Activated CD4-positive, alpha-beta memory T cell treated with anti-CD3 and anti-CD28 coated beads for 36 hours (primary cell): ENCODE measurements around the gene SLC24A4. TPM values are rescaled to one million over a fixed set of nuclear protein-coding genes. Genes with fewer than 3 reads are reported as not detected.

Experiments used
- CTCF ChIA-PET: fragments of 350-600 bp; sonication (Branson Sonifier 250); formaldehyde crosslinking; loops from one replicate; lab custom pipeline; 2021; ENCODE audit warnings: antibody characterized with exemption, inconsistent platforms; lab: Charles Lee
- POLR2A ChIA-PET: fragments of 350-600 bp; sonication (Branson Sonifier 250); formaldehyde crosslinking; loops from one replicate; lab custom pipeline; 2021; ENCODE audit warnings: antibody characterized with exemption; lab: Charles Lee
- DNase-seq: peaks from one replicate; pipeline ENCODE4 v3.0.0-alpha.2; 2020
- H3K27ac Mint-ChIP-seq: one replicate; pipeline ENCODE4 v1.8.0; 2021; ENCODE audit warnings: mixed read lengths
- H3K27me3 Mint-ChIP-seq: one replicate; pipeline ENCODE4 v1.8.0; 2021; ENCODE audit warnings: mixed read lengths
- H3K36me3 Mint-ChIP-seq: one replicate; pipeline ENCODE4 v1.8.0; 2021; ENCODE audit warnings: mixed read lengths
- H3K4me1 Mint-ChIP-seq: one replicate; pipeline ENCODE4 v1.8.0; 2021; ENCODE audit warnings: low read depth, mixed read lengths
- H3K4me3 Mint-ChIP-seq: one replicate; pipeline ENCODE4 v1.8.0; 2021; ENCODE audit warnings: mild to moderate bottlenecking, mixed read lengths
- H3K9me3 Mint-ChIP-seq: one replicate; pipeline ENCODE4 v1.8.0; 2021; ENCODE audit warnings: mixed read lengths
- intact Hi-C: fragments of 100-400 bp; cut with micrococcal nuclease; formaldehyde crosslinking; loops from one replicate; pipeline ENCODE4 v1.15.1; 2023
- total RNA-seq, 2 experiments: library from RNA; stranded (reverse); gene quantifications; one replicate each; pipeline ENCODE4 v1.2.3, GENCODE V29; 2021

Gene SLC24A4
- total RNA-seq, 2 experiments from 2014 or later = not detected

DNA sequence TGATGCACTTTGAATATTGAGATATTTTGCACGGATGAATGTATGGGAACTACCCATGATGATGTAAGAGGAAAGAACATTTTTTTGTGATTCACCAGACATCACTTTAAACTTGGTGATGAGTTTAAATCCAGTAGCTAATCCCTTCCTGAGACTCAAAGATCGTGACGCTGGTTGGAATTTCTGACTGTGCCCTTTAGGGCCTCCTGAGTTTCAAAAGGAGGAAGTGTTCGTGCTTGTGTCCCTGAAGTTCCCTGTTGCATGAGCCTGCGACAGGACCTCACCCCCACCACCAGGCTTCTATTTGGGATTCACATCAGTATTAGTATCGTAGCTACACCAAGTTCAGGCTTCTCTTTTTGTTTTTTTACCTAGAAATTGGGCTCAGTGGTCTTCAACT is 172.1 kb downstream of the SLC24A4 start:
- POLR2A ChIA-PET = no interaction called here
- no peak for DNase-seq

DNA sequence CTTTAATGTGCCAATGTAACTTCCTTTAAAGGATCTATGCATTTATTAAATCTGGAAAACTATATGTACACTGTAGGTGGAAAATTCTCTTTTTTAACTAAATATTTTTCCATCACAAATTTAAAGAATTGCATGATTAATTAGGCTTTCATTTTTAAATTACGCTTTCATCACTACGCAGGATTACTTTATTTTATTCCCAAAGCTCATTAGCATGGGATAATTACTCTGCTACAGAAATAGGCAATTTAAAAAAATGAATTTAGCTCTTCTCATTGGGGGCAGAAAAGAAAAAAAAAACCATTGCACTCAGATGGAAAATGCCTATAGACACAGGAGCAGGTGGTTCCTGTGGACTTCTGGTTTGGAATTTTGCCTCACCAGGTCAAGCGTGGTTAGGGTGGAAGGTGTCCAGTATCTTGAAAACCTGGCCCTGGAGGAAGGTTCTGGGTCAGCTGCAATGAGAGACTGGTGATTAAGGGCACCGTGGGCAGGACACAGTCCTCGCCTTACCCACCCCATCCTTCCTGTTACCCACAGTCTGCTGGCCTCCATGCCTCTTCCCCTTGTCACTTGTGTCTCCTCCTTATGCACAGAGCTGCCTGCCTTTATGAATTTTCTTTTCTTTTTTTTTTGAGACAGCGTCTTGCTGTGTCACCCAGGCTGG is 173.4 kb downstream of the SLC24A4 start:
- H3K9me3 Mint-ChIP-seq = no peaks in the 10 kb centered on the region
- no peak overlapping the region for H3K4me3 Mint-ChIP-seq
- no peak overlapping the region for H3K27ac Mint-ChIP-seq
- H3K4me1 Mint-ChIP-seq = no peaks in the 10 kb centered on the region
- H3K36me3 Mint-ChIP-seq = no peaks in the 10 kb centered on the region
- POLR2A ChIA-PET = no interaction called here
- intact Hi-C loops = no loop called here
- no peaks in the 10 kb centered on the region for H3K27me3 Mint-ChIP-seq
- CTCF ChIA-PET = no interaction called here
- no peak for DNase-seq

More for the DNA sequence above, 172.1 kb downstream of the SLC24A4 start:
- Mint-ChIP-seq H3K4me1 (no peaks in the 10 kb centered on the region), H3K9me3 (no peaks in the 10 kb centered on the region), H3K27ac (no peak overlapping the region), H3K36me3 (no peaks in the 10 kb centered on the region), H3K4me3 (no peak overlapping the region), H3K27me3 (no peaks in the 10 kb centered on the region)
- intact Hi-C loops = no loop called here
- CTCF ChIA-PET = no interaction called here

DNA sequence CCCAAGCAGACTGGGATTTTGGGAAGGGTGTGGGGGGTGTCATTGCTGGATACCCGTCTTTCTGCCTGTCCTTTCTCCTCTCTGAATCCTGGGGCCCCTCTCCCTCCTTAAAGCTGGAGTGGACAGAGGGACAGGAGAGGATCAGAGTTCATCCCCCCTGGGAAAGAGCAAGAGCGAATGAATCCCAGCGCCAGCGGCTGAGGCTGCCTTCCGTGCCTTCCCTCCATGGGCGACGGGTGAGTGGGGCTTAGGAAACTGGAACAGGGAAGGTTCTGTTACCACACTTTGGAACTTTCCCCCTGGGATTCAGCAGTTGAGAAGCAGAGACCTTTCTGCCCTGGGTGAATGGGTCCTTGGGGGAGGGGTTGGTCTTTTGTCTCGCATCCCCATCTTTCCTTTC is 174.4 kb downstream of the SLC24A4 start:
- no peak for DNase-seq
- intact Hi-C loops = no loop called here
- Mint-ChIP-seq H3K27ac (no peak overlapping the region), H3K27me3 (no peaks in the 10 kb centered on the region), H3K9me3 (no peaks in the 10 kb centered on the region), H3K36me3 (no peaks in the 10 kb centered on the region), H3K4me1 (no peaks in the 10 kb centered on the region), H3K4me3 (no peak overlapping the region)
- CTCF ChIA-PET = no interaction called here
- POLR2A ChIA-PET = no interaction called here

- ChIA-PET CTCF (no interaction called here), POLR2A (no interaction called here)
- Mint-ChIP-seq H3K36me3 (no peaks in the 10 kb centered on the region), H3K9me3 (no peaks in the 10 kb centered on the region), H3K4me3 (no peak overlapping the region), H3K4me1 (no peaks in the 10 kb centered on the region), H3K27me3 (no peaks in the 10 kb centered on the region), H3K27ac (no peak overlapping the region)
- intact Hi-C loops = no loop called here
- DNase-seq = no peak
Measured at GRCh38 chr14:92499234-92499633, 176.3 kb downstream of the SLC24A4 start.

GRCh38 chr14:92500491-92500941 is 177.6 kb downstream of the SLC24A4 start:
- intact Hi-C loops = no loop called here
- Mint-ChIP-seq H3K27me3 (peaks cover 2% of the 10 kb centered on the region), H3K27ac (no peak overlapping the region), H3K4me3 (no peak overlapping the region), H3K4me1 (no peaks in the 10 kb centered on the region), H3K9me3 (no peaks in the 10 kb centered on the region), H3K36me3 (no peaks in the 10 kb centered on the region)
- no peak for DNase-seq
- CTCF ChIA-PET = no interaction called here
- POLR2A ChIA-PET = no interaction called here

DNA sequence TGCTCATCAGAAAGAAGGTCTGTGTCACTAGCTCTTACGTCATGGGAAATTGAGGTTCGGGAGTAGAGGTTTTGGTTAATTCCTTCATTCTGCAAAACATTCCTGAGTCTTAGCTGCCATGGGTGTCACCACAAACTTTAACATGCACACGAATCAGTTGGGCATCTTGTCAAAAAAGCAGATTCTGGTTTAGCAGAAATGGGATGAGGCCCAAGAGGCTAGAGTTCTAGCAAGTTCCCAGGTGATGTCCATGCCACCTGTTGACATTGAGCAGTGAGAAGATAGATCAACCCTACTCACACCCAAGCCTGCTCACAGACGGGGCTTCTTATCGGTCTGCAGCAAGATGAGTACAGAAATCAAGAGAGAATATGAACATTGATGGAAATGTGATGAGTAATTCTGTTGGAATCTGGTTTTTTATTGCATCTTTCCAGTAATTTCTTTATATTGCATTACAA is 179.0 kb downstream of the SLC24A4 start:
- no peak overlapping the region for H3K4me3 Mint-ChIP-seq
- H3K27ac Mint-ChIP-seq = no peak overlapping the region
- H3K9me3 Mint-ChIP-seq = no peaks in the 10 kb centered on the region
- no peaks in the 10 kb centered on the region for H3K36me3 Mint-ChIP-seq
- peaks cover 2% of the 10 kb centered on the region for H3K27me3 Mint-ChIP-seq
- POLR2A ChIA-PET = no interaction called here
- H3K4me1 Mint-ChIP-seq = no peaks in the 10 kb centered on the region
- no peak for DNase-seq
- intact Hi-C loops = no loop called here
- CTCF ChIA-PET = no interaction called here

- Mint-ChIP-seq H3K4me1 (no peaks in the 10 kb centered on the region), H3K9me3 (no peaks in the 10 kb centered on the region), H3K27ac (no peak overlapping the region), H3K27me3 (peaks cover 2% of the 10 kb centered on the region), H3K36me3 (no peaks in the 10 kb centered on the region), H3K4me3 (no peak overlapping the region)
- ChIA-PET POLR2A (no interaction called here), CTCF (no interaction called here)
- no peak for DNase-seq
- intact Hi-C loops = no loop called here
Measured at GRCh38 chr14:92502541-92503286, 179.7 kb downstream of the SLC24A4 start.

GRCh38 chr14:92503756-92504491 is 181.0 kb downstream of the SLC24A4 start:
- H3K4me1 Mint-ChIP-seq = no peaks in the 10 kb centered on the region
- ChIA-PET CTCF (no interaction called here), POLR2A (no interaction called here)
- intact Hi-C loops = no loop called here
- no peak overlapping the region for H3K4me3 Mint-ChIP-seq
- H3K27ac Mint-ChIP-seq = no peak overlapping the region
- DNase-seq = no peak
- H3K36me3 Mint-ChIP-seq = no peaks in the 10 kb centered on the region
- H3K9me3 Mint-ChIP-seq = no peaks in the 10 kb centered on the region
- peaks cover 6% of the 10 kb centered on the region for H3K27me3 Mint-ChIP-seq

DNA sequence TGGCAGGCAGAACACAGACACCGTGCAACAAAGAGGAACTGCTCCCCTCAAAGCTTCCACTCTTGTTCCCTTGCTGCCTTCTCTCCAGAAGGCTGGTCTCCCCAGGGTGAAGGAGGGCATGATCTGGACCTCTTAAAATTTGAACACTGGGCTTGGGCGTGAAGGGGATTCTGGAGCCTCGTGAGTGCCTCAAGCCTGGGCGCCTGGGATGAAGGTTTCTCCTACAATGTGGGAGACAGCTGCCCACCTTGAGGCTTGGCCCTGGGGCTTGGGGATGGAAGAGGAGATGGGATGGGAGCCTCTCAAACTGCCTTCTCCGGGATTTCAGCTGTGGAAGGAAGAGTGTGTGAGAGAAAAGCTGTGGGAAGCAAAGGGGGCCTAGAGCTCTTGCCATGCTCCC is 182.9 kb downstream of the SLC24A4 start:
- CTCF ChIA-PET = no interaction called here
- POLR2A ChIA-PET = no interaction called here
- Mint-ChIP-seq H3K4me3 (no peak overlapping the region), H3K36me3 (no peaks in the 10 kb centered on the region), H3K27ac (no peak overlapping the region), H3K9me3 (no peaks in the 10 kb centered on the region), H3K27me3 (peaks cover 6% of the 10 kb centered on the region), H3K4me1 (no peaks in the 10 kb centered on the region)
- no peak for DNase-seq
- intact Hi-C loops = no loop called here

DNA sequence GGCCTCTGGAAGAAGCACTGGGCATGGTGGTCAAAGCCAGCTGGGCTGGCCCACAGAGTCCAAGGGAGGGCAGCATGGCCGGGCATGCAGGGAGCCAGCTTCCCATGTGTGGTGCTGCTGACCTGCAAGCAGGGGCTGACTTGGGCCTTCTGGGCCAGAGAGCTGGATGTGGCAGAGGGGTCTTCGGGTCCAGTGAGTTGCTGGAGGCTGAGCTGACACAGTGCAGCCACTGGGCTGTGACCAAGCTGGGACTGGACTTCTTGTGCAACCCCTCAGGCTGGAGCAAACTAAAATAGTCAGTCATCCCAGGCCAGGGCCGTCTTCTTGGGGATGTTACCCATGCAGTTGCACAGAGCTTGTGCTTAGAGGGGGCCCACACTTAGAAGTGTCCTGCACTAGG is 183.3 kb downstream of the SLC24A4 start:
- no peak overlapping the region for H3K27ac Mint-ChIP-seq
- no peaks in the 10 kb centered on the region for H3K9me3 Mint-ChIP-seq
- intact Hi-C loops = no loop called here
- ChIA-PET CTCF (no interaction called here), POLR2A (no interaction called here)
- peaks cover 6% of the 10 kb centered on the region for H3K27me3 Mint-ChIP-seq
- no peaks in the 10 kb centered on the region for H3K4me1 Mint-ChIP-seq
- no peak overlapping the region for H3K4me3 Mint-ChIP-seq
- no peak for DNase-seq
- H3K36me3 Mint-ChIP-seq = no peaks in the 10 kb centered on the region

DNA sequence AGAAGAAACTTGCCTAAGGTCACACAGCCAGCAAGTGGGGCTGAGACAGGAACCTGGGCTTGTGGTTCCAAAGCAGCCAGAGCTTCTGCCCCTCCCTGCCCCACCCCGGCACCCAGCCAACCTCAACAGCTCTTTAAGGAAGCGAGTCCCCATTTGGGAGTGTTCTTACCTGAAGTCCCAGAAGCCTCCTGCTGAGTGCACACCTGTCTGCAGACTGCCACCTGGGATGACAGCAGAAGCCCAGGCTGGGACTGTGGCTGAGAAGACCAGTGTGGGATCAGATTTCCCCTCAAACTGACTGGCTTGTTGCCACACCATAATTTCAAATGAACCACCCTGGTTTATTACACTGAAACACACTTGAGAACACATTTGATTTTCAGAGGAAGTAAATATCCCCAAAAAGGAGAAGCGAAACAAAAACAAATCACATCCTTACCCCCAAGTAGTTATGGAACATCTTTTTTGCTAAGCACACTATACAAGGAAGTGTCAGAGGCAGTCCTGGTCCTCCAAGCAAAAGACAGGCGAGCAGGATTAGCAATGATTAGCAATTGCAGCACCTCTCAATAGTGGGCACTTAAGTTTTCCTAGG is 184.3 kb downstream of the SLC24A4 start:
- POLR2A ChIA-PET = no interaction called here

GRCh38 chr14:92510972-92511371 is 188.0 kb downstream of the SLC24A4 start:
- intact Hi-C loops = loop anchor here (5.0 kb wide), 1 partner anchor 66 kb away; no protein-coding TSS in a partner anchor
- no peaks in the 10 kb centered on the region for H3K9me3 Mint-ChIP-seq
- no peak overlapping the region for H3K4me3 Mint-ChIP-seq
- CTCF ChIA-PET = no interaction called here
- no peak for DNase-seq
- POLR2A ChIA-PET = interaction anchor here (0.6 kb wide), 1 partner anchor 13 kb away, joined by 5 read pairs; no protein-coding TSS in a partner anchor
- H3K27ac Mint-ChIP-seq = no peak overlapping the region
- H3K4me1 Mint-ChIP-seq = peaks cover 4% of the 10 kb centered on the region
- H3K27me3 Mint-ChIP-seq = peaks cover 5% of the 10 kb centered on the region
- H3K36me3 Mint-ChIP-seq = no peaks in the 10 kb centered on the region

More for the DNA sequence above, 184.3 kb downstream of the SLC24A4 start:
- H3K4me1 Mint-ChIP-seq = peaks cover 1% of the 10 kb centered on the region
- CTCF ChIA-PET = interaction anchor here (0.6 kb wide), 1 partner anchor 627 kb away, joined by 3 read pairs; no protein-coding TSS in a partner anchor
- no peak overlapping the region for H3K27ac Mint-ChIP-seq
- H3K9me3 Mint-ChIP-seq = no peaks in the 10 kb centered on the region
- H3K36me3 Mint-ChIP-seq = no peaks in the 10 kb centered on the region
- H3K4me3 Mint-ChIP-seq = no peak overlapping the region
- H3K27me3 Mint-ChIP-seq = peaks cover 7% of the 10 kb centered on the region
- DNase-seq = no peak
- intact Hi-C loops = no loop called here
